ENCODE measurements around the gene WASF2. TPM values are rescaled to one million over a fixed set of nuclear protein-coding genes. Genes with fewer than 3 reads are reported as not detected.
"Not testable (repeated sequence)": the region's sequence is repeated elsewhere in the genome, so short reads cannot be mapped to it uniquely, and the experiment has no call there.

Gene WASF2, protein sequence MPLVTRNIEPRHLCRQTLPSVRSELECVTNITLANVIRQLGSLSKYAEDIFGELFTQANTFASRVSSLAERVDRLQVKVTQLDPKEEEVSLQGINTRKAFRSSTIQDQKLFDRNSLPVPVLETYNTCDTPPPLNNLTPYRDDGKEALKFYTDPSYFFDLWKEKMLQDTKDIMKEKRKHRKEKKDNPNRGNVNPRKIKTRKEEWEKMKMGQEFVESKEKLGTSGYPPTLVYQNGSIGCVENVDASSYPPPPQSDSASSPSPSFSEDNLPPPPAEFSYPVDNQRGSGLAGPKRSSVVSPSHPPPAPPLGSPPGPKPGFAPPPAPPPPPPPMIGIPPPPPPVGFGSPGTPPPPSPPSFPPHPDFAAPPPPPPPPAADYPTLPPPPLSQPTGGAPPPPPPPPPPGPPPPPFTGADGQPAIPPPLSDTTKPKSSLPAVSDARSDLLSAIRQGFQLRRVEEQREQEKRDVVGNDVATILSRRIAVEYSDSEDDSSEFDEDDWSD
- 10 to 100 TPM; 28.0 to 36.1 TPM for total RNA-seq

GRCh38 chr1:27489973-27490741 lies at the start of gene WASF2:
TSS of gene WASF2 (minus strand) at chr1:27490167. CDS start at chr1:27428890, 61,277 bp downstream.
- Histone ChIP-seq H3K36me3 (replicated peaks in 1 of 2; ENCODE audit: insufficient read depth in 1 of 2, low read depth in 2 of 2) (no peaks in the 10 kb centered on the region), H3K4me3 (peak within 1 kb of the TSS; percentile 89 to 91), H3K4me1 (peaks cover 27% of the 10 kb centered on the region), H3K27me3 (no peaks in the 10 kb centered on the region), H3K9me3 (no peaks in the 10 kb centered on the region), H3K27ac (peak within 1 kb of the TSS; percentile 96 to 99 (median 98))
- DNase-seq (peak; percentile 97 to 98 (median 97)), ATAC-seq (peak; percentile 97)
- intact Hi-C loops (cut with DNase I): no loop called here
- WGBS, 2 donors: 0 to 2% methylated on average over 28 to 38 of the region's 50 CpGs
- TF ChIP-seq POLR2A (IDR thresholded peaks at IDR 0.05): peak; percentile 87 to 92 (median 91)
- TF ChIP-seq, protein P1, sequence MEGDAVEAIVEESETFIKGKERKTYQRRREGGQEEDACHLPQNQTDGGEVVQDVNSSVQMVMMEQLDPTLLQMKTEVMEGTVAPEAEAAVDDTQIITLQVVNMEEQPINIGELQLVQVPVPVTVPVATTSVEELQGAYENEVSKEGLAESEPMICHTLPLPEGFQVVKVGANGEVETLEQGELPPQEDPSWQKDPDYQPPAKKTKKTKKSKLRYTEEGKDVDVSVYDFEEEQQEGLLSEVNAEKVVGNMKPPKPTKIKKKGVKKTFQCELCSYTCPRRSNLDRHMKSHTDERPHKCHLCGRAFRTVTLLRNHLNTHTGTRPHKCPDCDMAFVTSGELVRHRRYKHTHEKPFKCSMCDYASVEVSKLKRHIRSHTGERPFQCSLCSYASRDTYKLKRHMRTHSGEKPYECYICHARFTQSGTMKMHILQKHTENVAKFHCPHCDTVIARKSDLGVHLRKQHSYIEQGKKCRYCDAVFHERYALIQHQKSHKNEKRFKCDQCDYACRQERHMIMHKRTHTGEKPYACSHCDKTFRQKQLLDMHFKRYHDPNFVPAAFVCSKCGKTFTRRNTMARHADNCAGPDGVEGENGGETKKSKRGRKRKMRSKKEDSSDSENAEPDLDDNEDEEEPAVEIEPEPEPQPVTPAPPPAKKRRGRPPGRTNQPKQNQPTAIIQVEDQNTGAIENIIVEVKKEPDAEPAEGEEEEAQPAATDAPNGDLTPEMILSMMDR (IDR thresholded peaks at IDR 0.05): no peak

DNA sequence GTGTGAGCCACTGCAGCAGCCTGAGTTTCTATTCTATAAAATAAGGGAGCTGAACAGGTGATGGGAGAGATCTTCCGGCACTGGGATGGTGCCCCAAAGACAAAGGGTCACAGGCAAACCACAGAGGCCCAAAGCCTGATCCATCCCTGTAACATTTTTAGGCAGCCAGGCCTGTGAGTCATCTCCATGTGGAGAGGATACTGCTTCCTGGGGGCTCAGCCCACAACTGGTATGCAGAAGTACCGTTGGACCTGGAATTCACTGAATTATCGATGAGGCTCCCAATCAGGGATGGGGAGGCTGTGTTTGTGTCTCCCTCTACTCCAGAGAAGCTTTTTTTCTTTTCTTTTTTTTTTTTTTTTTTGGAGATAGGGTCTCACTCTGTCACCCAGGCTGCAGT lies 48.8 kb upstream of the WASF2 start:
- no peaks in the 10 kb centered on the region for H3K9me3 ChIP-seq
- no peaks in the 10 kb centered on the region for H3K36me3 ChIP-seq (replicated peaks in 1 of 2; ENCODE audit: insufficient read depth in 1 of 2, low read depth in 2 of 2)
- no peaks in the 10 kb centered on the region for H3K27me3 ChIP-seq
- peaks cover 25% of the 10 kb centered on the region for H3K4me1 ChIP-seq
- H3K27ac ChIP-seq: no peak overlapping the region
- H3K4me3 ChIP-seq: no peak overlapping the region
- no peak for DNase-seq
- TF ChIP-seq POLR2A (IDR thresholded peaks at IDR 0.05): no peak
- TF ChIP-seq, protein P1 (IDR thresholded peaks at IDR 0.05): no peak
- intact Hi-C loops (cut with DNase I): no loop called here
- no peak for ATAC-seq
- 70 to 78% methylated on average over 3 of the region's 3 CpGs for WGBS, 2 donors

- H3K4me3 ChIP-seq; H3K27ac ChIP-seq; ATAC-seq; H3K27me3 ChIP-seq; intact Hi-C loops (cut with DNase I); H3K9me3 ChIP-seq; H3K36me3 ChIP-seq (replicated peaks in 1 of 2; ENCODE audit: insufficient read depth in 1 of 2, low read depth in 2 of 2); DNase-seq: not testable (repeated sequence)
- peaks cover 25% of the 10 kb centered on the region for H3K4me1 ChIP-seq
- 94 to 97% methylated on average over 4 of the region's 4 CpGs for WGBS, 2 donors
Measured at GRCh38 chr1:27538305-27538676, 48.3 kb upstream of the WASF2 start.

DNA sequence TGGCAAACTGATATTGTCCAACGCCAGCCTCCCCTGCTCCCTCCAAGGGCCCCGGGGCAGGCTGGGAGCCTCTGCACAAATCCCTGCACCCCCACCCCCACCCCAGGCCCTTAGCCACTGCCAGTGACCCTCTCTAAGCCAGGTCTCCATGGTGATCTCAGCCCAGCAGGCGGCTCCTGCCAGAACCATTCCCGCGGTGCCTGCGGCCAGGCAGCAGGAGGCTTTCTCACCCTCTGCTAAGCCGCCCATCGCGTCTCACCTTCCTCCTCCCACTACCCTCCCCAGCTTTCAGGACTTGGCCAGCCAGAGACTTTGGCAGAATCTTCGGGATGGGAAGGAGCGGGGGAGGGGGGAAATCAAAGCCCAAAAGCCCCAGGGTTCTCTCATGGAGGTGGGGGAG lies 46.8 kb upstream of the WASF2 start:
- no peaks in the 10 kb centered on the region for H3K9me3 ChIP-seq
- no peak for TF ChIP-seq POLR2A (IDR thresholded peaks at IDR 0.05)
- TF ChIP-seq, protein P1 (IDR thresholded peaks at IDR 0.05): peak in 1 of 7 experiments; percentile 13
- DNase-seq (peak in 3 of 4 donors; percentile 49 to 81 (median 55)), ATAC-seq (peak; percentile 42)
- H3K4me3 ChIP-seq: no peak overlapping the region
- no peak overlapping the region for H3K27ac ChIP-seq
- H3K27me3 ChIP-seq: no peaks in the 10 kb centered on the region
- intact Hi-C loops (cut with DNase I): no loop called here
- no peaks in the 10 kb centered on the region for H3K36me3 ChIP-seq (replicated peaks in 1 of 2; ENCODE audit: insufficient read depth in 1 of 2, low read depth in 2 of 2)
- peaks cover 15% of the 10 kb centered on the region for H3K4me1 ChIP-seq
- WGBS, 2 donors: 23 to 27% methylated on average over 10 to 11 of the region's 11 CpGs

All from body of pancreas (tissue), 4 donors.